ENCODE measurements around the gene PLEKHG7. TPM values are rescaled to one million over a fixed set of nuclear protein-coding genes. Genes with fewer than 3 reads are reported as not detected.

PLEKHG7 gene
- total and polyA plus RNA-seq, 2 donors from 2014 or later: 0.45 to 1.5 TPM

DNA sequence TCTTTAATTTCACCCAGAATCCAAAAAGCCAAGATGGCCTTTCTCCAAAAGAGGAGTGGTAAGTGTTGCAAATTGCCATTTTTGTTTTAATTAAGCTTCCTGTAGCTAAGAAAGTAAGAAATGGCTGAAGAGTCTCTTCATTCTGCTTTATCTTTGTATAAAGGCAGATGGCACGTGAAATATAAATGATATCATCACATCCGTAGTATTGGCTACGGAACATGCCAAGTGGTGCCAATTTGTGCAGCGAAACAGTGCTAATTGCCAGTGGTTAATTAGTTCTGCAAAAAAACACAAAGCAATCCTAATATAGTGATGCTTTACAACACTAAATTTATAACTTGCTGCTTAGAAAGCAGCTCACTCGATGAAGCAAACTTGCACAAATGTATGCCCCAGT lies 29.4 kb downstream of the PLEKHG7 start:
- FAIRE-seq (no peak), DNase-seq (no peak)
- no peaks in the 10 kb centered on the region for H3K4me1 ChIP-seq (ENCODE audit: control insufficient read depth in 2 of 3, insufficient read depth in 2 of 3, low read depth in 1 of 3, low read length in 3 of 3)
- H3K4me3 ChIP-seq (ENCODE audit: low read length in 3 of 3): no peak overlapping the region
- no peak overlapping the region for H3K9ac ChIP-seq (ENCODE audit: low read length in 3 of 3)
- TF ChIP-seq, protein P1, sequence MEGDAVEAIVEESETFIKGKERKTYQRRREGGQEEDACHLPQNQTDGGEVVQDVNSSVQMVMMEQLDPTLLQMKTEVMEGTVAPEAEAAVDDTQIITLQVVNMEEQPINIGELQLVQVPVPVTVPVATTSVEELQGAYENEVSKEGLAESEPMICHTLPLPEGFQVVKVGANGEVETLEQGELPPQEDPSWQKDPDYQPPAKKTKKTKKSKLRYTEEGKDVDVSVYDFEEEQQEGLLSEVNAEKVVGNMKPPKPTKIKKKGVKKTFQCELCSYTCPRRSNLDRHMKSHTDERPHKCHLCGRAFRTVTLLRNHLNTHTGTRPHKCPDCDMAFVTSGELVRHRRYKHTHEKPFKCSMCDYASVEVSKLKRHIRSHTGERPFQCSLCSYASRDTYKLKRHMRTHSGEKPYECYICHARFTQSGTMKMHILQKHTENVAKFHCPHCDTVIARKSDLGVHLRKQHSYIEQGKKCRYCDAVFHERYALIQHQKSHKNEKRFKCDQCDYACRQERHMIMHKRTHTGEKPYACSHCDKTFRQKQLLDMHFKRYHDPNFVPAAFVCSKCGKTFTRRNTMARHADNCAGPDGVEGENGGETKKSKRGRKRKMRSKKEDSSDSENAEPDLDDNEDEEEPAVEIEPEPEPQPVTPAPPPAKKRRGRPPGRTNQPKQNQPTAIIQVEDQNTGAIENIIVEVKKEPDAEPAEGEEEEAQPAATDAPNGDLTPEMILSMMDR (IDR thresholded peaks at IDR 0.05; ENCODE audit: borderline replicate concordance, extremely low read depth, insufficient read depth): no peak
- no peak overlapping the region for H3K27ac ChIP-seq (ENCODE audit: low read depth in 2 of 2, low read length in 2 of 2)
- no peaks in the 10 kb centered on the region for H3K27me3 ChIP-seq (ENCODE audit: control insufficient read depth, insufficient read depth, low read length)
- intact Hi-C loops (cut with DNase I): no loop called here
- no peaks in the 10 kb centered on the region for H3K36me3 ChIP-seq (ENCODE audit: control insufficient read depth in 2 of 3, insufficient read depth in 3 of 3, low read length in 3 of 3)
- no peaks in the 10 kb centered on the region for H3K9me3 ChIP-seq (ENCODE audit: control insufficient read depth in 2 of 3, insufficient read depth in 1 of 3, low read length in 3 of 3)

DNA sequence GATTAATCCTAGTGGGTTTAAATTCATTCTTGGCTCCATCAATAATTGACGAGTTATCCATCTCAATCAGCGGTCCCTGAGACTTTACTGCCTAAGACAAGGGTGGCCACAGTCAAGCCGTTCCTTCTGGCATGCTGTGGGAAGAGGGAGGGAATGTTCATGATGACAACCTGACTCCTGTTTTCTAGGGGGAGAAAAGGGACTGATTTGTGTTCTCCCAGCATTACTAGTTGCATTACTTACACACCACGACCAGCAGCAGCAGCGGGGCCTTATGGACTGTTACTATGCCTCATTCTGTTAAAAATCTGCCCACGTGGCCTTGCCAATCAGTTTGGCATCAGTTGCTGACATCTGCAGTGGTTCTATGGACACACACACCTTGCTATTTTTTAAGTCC lies 29.9 kb downstream of the PLEKHG7 start:
- Histone ChIP-seq H3K36me3 (ENCODE audit: control insufficient read depth in 2 of 3, insufficient read depth in 3 of 3, low read length in 3 of 3) (no peaks in the 10 kb centered on the region), H3K4me1 (ENCODE audit: control insufficient read depth in 2 of 3, insufficient read depth in 2 of 3, low read depth in 1 of 3, low read length in 3 of 3) (no peaks in the 10 kb centered on the region), H3K4me3 (ENCODE audit: low read length in 3 of 3) (no peak overlapping the region), H3K9ac (ENCODE audit: low read length in 3 of 3) (no peak overlapping the region), H3K9me3 (ENCODE audit: control insufficient read depth in 2 of 3, insufficient read depth in 1 of 3, low read length in 3 of 3) (no peaks in the 10 kb centered on the region), H3K27me3 (ENCODE audit: control insufficient read depth, insufficient read depth, low read length) (no peaks in the 10 kb centered on the region), H3K27ac (ENCODE audit: low read depth in 2 of 2, low read length in 2 of 2) (no peak overlapping the region)
- intact Hi-C loops (cut with DNase I): no loop called here
- no peak for FAIRE-seq
- DNase-seq: no peak
- TF ChIP-seq, protein P1 (IDR thresholded peaks at IDR 0.05; ENCODE audit: borderline replicate concordance, extremely low read depth, insufficient read depth): no peak

DNA sequence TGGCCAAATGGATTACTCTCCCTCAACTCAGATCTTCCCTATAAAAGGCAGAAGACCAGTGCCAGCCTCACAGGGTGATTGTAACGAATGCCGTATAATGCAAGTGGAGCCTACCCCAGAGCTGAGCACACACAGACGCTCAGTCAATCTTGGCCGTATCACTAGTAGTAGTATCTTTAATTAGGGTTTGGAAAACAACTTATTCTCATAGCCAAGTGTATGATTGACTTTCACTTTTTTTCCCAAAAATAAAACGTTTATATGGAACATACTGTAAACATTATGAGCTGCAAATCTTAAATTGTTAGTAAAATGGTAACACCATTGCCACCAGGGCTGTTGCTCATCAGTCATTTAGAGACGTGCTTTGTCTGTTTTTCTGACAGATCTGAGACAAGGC lies 30.4 kb downstream of the PLEKHG7 start:
- TF ChIP-seq, protein P1 (IDR thresholded peaks at IDR 0.05; ENCODE audit: borderline replicate concordance, extremely low read depth, insufficient read depth): no peak
- no peak overlapping the region for H3K4me3 ChIP-seq (ENCODE audit: low read length in 3 of 3)
- intact Hi-C loops (cut with DNase I): no loop called here
- H3K4me1 ChIP-seq (ENCODE audit: control insufficient read depth in 2 of 3, insufficient read depth in 2 of 3, low read depth in 1 of 3, low read length in 3 of 3): no peaks in the 10 kb centered on the region
- no peaks in the 10 kb centered on the region for H3K36me3 ChIP-seq (ENCODE audit: control insufficient read depth in 2 of 3, insufficient read depth in 3 of 3, low read length in 3 of 3)
- FAIRE-seq (no peak), DNase-seq (no peak)
- no peaks in the 10 kb centered on the region for H3K27me3 ChIP-seq (ENCODE audit: control insufficient read depth, insufficient read depth, low read length)
- no peak overlapping the region for H3K27ac ChIP-seq (ENCODE audit: low read depth in 2 of 2, low read length in 2 of 2)
- no peak overlapping the region for H3K9ac ChIP-seq (ENCODE audit: low read length in 3 of 3)
- no peaks in the 10 kb centered on the region for H3K9me3 ChIP-seq (ENCODE audit: control insufficient read depth in 2 of 3, insufficient read depth in 1 of 3, low read length in 3 of 3)

DNA sequence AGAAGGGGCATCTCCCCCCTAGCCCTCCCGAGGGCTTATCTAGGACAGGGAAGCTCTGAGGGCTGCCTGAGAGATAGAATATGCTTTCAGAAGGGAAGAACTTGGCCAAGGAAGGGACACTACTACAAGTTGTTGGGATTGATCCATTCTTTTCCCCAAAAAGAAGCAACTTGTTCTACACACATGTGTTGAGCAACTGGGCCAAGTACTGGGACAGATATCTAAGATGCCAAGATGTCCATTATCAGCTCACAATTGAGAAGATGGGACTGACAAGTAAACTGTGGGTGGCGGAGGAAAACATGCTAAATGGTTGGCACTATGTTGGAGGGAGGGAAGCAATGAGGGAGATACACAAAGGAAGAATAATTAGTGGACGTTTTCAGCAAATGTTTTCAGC lies 30.9 kb downstream of the PLEKHG7 start:
- FAIRE-seq (no peak), DNase-seq (no peak)
- Histone ChIP-seq H3K4me1 (ENCODE audit: control insufficient read depth in 2 of 3, insufficient read depth in 2 of 3, low read depth in 1 of 3, low read length in 3 of 3) (no peaks in the 10 kb centered on the region), H3K27ac (ENCODE audit: low read depth in 2 of 2, low read length in 2 of 2) (no peak overlapping the region), H3K36me3 (ENCODE audit: control insufficient read depth in 2 of 3, insufficient read depth in 3 of 3, low read length in 3 of 3) (no peaks in the 10 kb centered on the region), H3K27me3 (ENCODE audit: control insufficient read depth, insufficient read depth, low read length) (no peaks in the 10 kb centered on the region), H3K9me3 (ENCODE audit: control insufficient read depth in 2 of 3, insufficient read depth in 1 of 3, low read length in 3 of 3) (no peaks in the 10 kb centered on the region), H3K4me3 (ENCODE audit: low read length in 3 of 3) (no peak overlapping the region), H3K9ac (ENCODE audit: low read length in 3 of 3) (no peak overlapping the region)
- TF ChIP-seq, protein P1 (IDR thresholded peaks at IDR 0.05; ENCODE audit: borderline replicate concordance, extremely low read depth, insufficient read depth): no peak
- intact Hi-C loops (cut with DNase I): no loop called here
